HG03565 (cell line): ENCODE measurements around the gene REXO4.
"Not testable (repeated sequence)": the region's sequence is repeated elsewhere in the genome, so short reads cannot be mapped to it uniquely, and the experiment has no call there.

Source experiments
- ATAC-seq: cut with Tn5 transposase; IDR thresholded peaks from one replicate; pipeline ENCODE4 v1.9.1; 2021; ENCODE audit warnings: mild to moderate bottlenecking, moderate library complexity; ENCODE audit not compliant: unreplicated experiment

Gene REXO4

DNA sequence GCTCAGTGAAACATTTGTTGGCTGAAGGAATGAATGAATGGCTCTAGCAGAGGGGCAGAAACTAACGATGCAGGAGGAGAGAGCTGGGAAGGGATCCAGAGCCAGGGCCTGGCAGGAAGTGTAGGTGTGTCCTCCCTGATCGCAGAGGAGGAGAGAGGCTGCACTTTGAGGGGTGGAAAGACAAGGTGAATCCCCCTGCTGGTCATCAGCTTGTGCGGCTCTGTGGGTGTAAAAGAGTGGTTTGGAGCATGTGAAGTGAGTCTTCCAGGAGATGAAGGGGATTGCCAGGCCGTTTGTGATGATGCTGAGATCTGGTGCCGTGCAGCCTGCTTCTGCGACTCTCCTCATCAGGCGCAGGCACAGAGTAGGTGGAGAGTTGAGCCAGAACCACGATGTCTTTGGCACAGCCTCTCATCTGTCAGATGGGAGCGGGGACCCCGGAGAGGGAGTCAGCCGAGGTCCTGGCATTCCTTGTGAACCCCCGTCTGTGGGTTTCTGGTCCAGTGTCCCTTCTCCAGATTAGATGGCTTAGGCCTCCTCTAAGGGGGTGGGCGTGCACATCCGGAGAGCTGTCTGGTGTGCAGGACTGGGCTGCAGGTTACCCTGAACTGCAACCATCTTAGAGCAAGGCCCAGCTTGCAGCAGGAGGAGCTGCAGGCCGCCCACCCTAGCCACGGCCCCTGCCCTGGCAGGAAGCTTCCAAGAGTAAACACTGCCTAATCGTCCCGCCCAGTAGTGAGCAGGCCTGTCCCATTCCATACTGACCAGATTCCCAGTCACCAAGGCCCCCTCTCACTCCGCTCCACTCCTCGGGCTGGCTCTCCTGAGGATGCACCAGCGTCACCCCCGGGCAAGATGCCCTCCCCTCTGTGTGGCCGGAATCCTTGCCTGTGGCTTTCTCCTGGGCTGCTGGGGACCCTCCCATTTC, 4.1 kb upstream of the REXO4 start, which contains the start of gene ADAMTS13:
TSS of gene ADAMTS13 (plus strand) at position 753 of the 928 bp plus-strand sequence. CDS start at position 830, 77 bp downstream.
- ATAC-seq: no peak

DNA sequence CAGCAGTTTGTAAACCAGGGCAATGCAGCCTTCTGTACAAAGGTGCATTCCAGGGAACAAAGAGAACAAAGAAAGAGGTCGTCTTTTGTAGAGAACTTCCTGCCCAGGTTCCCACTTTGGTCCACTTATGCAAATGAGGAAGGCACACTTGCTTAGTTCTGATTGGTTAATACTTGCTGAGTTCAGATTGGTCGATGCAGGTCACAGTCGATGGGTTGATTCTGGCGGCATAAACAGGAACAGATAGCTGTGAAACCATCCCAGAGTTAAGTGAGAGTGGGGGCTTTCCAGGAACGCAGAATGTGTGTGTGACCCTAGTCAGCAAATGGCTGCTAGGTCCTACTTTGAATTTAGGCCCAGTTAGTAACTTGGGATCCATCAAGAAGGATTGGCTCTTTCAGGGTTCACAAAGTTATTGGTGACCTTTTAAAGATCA, 2.6 kb upstream of the REXO4 start:
- no peak for ATAC-seq

DNA sequence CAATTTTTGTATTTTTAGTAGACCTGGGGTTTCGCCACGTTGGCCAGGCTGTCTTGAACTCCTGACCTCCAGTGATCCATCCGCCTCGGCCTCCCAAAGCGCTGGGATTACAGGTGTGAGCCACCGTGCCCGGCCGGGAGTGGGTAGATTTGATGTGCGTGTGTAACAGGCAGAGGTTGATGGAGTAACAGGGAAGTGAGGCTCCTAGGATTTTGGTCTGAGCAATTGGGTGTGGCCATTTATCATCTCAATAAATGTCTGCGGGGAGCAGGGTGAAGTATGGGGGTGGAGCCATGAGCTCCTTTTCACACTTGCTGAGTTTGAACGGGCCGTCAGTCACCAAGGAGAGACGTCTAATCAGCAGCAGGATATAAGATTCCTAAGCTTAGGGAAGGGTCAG, 1.2 kb upstream of the REXO4 start:
- no peak for ATAC-seq

DNA sequence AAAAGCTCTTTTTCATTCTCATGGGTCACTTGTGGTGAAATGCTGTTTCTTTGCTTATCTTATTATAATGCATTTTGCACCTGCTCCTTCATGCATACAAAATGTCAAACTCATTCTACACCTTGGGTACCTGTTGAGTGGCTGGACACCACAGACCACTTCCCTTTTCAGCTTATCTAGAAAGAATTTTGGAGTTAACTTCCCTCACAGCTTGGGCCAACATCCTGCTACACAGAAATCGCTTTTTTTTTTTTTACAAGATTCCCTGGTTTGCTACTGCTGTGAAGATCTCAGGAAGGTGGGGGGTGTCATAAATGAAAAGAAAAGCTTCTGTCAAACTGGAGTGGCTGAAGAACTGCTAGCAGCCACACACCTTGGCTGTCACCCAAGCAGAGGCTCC, 2.6 kb downstream of the REXO4 start:
- ATAC-seq: no peak

DNA sequence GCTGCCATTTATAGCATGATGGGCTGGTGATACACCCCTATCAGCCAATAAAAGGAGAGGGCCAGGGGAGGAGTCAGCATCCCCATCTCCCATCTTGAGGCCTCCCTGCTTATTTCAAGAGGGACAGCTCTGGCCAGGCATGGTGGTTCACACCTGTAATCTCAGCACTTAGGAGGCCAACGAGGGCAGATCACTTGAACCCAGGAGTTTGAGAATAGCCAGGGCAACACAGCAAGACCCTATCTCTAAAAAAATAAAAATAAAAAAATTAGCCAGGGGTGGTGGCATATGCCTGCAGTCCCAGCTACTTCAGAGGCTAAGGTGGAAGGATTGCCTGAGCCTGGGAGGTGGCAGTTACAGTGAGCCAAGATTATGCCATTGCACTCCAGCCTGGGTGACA, 9.8 kb downstream of the REXO4 start:
- no peak for ATAC-seq

DNA sequence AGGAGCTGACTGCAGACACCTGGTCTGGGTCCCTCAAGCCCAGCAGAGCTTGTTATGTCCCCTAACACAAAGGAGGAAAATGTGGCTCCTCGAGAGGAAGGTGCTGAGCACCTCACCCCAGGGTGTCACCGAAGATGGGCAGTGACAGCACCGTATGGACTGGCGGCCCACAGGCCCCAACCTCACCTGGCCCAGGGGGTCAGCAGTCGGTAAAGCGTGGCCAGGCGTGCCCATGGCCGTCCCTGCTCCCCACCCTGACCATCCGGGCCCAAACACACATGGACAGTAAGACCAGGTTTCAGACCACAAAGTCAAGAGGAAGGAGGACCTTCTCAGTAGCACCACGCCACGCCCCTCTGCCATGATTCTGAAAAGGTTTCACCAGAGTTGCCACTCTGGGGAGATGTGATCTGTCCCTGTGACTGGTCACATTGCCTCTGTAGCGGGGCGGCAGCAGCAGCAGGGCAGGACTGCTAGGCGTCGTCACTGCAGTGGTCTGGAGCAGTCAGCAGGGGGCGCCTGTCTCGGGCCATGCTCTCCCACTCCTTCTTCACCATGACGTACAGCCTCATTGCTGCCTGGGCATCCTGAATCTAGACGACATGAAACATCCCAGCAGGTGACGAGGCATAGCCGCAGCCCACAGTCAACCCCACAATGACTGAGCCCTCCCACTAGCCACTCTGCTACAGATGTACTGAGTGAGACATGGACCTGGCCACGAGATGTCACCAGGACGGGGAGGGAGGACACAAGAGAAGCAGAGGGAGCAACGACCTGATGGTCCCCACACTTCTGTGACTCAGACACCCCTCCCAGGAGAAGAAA, 11.1 kb downstream of the REXO4 start:
- no peak for ATAC-seq

DNA sequence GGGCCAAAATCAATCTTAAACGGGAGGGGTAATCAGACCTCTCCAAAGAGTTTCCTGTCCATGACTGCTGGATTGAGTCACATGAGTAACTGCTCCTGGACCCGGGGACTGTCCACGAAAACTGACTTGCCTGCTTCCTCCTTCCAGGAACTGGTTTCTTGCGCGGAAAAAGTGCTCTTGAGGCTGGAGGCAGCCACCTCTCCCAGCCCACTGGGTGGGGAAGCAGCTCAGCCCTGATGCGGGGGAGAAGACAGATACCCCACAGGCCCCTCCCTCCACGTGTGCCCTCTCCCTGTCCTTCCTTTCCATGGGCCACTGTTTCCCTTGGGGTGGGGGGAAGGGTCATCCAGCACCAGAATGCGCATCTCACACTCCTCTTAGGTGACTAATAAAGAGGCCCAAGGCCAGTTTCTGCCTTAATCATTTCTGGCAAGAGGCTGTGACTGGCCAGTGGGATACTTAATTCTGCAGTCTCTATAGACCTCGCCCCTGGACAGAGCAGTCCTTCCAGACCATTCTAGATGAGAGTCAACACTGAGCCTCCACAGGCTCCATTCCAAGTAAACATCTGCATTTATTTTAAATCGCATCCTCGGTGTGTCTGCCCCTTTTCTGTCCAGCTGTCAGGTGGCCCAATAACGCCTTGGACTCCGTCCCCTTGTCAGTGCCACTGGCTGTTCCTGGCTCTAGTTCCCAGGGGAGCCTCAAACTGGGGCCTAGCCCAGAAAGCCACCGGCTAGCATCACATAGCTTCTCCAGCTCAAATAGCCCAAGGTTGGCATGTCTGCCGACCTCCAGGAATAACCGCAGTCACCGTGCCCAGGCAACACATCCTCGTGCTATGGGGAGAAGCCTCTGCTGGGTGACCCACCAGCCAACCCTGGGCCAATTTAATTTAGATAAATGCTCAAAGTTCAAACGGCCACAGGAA, 12.0 kb downstream of the REXO4 start:
- no peak for ATAC-seq

DNA sequence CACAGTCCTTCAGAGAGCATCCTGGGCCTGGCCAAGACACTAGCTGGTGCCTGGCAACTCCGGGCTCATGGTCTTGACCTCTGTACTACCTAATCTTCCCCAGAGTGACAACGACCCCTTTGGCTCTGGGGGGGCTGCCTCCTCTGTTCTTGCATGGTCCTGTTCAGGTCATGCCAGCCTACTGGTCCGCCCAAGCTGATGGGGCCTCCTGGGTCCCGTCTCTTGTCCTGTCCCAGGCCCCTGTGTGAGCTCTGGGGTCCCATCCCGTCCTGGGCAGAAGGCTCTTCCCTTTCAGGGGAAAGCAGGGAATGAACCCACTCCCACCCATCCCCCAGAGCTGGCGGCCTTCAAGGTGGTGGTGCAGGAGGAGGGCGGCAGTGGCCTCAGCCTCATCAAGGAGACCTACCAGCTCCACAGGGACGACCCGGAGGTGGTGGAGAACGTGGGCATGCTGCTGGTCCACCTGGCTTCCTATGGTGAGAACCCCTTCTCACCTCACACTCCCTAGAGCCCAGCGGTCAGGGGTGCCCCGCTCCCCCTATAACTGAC, 13.3 kb downstream of the REXO4 start:
- ATAC-seq: no peak

DNA sequence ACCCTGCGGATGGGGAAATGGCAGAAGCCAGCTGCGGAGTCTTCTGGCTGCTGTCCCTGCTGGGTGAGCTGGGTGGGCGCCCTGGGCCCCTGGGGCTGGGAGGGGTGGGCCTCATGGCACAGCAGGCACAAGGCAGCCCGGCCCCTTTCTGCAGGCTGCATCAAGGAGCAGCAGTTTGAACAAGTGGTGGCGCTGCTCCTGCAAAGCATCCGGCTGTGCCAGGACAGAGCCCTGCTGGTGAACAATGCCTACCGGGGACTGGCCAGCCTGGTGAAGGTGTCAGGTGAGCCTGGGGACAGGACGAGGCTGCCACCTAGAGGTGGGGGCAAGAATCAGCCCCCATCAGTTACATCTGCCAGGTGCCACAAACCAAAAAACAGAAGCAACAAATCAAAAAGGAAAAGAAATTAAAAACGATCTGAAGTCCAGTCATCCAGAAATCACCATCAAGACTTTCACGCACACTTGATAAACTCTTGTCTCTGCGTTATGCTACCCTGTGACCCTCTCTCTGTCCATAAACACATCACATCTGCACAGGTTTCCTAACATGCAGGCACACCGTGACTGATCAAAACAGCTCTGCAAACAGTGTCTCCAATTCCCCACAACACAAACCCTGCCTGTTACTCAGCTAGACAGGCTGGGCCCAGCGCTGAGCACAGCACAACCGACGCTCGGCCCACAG, 13.9 kb downstream of the REXO4 start:
- ATAC-seq: no peak

DNA sequence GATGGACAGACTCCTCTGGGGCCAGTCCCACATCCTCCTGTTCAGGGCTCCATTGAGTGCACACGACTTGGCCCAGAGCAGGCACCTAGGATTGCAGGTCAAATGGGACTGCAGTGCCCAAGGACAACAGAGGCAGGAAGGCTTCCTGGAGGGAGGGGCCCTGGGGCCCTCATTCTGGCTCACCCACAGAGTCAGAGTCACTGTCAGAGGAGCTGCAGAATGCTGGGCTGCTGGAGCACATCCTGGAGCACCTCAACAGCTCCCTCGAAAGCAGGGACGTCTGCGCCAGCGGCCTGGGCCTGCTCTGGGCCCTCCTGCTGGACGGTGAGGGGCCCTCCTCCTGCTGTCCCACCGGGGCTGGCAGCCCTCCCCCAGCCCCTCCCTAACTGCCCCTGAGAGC, 15.1 kb downstream of the REXO4 start:
- ATAC-seq: no peak

DNA sequence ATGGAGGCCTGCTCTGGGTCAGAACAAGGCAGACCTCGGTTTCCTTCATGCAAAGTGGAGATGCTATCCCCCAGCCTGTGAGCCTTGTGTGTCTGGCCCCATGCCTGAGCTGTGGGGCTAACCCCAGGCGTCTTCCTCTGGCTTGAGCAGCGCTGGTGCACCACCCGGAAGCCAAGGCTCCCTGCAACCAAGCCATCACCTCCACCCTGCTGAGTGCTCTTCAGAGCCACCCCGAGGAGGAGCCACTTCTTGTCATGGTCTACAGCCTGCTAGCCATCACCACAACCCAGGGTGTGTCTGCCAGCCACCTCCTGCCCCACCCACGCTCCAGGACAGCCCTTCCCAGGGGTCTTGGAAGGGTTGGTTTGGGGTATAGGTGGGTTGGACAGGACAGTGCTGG, 16.2 kb downstream of the REXO4 start:
- no peak for ATAC-seq

DNA sequence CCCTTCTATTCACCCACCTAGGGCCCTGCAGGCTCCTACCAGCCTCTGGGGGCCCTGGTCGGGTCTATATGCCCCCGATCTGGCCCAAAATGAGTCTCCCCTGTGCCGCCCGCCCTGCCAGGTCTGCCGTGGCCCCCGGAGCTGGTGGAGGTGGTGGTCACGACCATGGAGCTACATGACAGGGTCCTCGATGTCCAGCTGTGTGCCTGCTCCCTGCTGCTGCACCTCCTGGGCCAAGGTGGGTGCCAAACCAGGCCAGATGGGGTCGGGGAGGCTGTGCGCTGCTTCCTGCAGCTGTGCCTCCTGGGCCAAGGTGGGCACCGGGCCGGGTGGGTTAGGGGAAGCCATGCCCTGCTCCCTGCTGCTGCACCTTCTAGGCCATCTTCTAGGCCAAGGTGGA, 17.5 kb downstream of the REXO4 start:
- ATAC-seq: no peak

DNA sequence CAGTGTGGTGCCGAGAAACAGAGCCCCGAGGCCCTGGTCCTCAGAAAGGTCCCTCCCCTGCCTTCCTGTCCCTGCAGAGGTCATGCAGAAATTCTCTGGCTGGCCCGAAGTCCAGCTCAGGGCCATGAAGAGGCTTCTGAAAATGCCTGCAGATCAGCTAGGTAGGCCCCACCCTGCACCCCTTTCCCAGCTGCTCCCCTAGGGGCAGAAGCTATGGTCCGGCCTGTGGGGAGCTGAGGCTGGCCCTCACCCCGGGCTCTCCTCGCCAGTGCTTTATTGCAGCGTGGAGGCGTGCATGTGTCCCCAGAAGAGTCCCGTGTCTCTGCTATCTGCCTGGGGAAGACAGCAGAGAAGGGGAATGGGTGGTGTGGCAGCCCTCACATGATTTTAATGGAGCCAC, 19.9 kb downstream of the REXO4 start:
- ATAC-seq: no peak

DNA sequence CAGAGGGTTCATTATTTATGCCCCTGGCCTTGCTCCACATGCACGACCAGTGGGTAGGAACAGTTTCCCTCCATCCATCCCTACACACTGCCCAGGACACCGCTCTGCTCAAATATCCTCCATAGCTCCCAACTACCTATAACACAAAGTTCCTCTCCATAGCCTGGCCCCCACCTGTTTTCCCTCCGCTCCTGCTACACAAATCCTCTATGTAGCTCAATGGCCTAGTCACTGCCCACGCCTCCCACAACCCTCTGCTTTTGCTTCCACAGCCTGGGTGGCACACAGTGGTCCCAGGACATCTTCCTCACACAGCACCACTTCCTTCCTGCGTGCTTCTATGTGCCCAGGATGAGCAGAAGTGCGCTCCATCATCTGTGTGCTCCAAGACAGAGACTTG, 20.4 kb downstream of the REXO4 start:
- no peak for ATAC-seq

DNA sequence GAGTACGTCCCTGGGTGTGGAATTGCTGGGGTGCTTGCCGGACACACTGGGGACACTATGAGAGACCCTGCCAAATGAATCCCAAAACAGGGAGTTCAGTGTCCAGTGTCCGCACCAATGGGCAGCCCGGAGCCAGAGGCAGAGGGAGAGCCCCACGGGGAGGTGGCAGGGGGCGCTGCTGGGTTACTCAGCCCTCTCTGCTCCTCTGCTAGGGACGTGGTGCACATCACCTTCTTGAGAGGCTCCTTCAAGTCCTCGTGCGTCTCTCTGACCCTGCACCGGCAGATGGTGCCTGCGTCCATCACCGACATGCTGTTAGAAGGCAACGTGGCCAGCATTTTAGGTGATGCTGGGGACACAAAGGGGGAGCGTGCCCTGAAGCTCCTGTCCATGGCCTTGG, 20.9 kb downstream of the REXO4 start:
- ATAC-seq: no peak

DNA sequence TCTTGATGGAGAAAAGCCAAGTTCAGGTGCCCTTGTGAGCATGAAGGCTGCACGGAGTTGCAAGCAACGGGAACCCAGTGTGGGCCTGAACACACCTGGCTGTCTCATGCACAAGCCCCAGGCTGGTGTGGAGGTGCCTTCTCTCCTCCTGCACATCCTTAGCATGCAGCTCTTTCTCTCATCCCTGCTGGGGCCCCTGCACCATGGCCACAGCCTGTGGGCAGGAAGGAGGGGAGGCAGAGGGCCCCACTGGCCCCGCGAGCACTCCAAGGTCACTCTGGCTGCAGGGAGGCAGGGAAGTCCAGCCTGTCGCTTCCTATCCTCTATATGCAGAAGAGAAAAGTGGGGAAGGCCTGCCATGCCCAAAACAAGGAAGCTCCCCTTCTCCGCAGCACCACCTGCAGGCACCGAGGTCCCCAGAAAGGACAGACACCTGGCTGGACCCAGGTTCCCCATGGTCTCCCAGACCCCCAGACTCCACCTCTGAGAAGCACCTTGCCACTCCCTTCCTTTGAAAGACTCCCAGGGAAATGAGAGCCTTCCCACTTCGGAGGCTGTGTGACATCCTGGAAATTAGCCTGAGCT, 23.0 kb downstream of the REXO4 start:
- no peak for ATAC-seq

DNA sequence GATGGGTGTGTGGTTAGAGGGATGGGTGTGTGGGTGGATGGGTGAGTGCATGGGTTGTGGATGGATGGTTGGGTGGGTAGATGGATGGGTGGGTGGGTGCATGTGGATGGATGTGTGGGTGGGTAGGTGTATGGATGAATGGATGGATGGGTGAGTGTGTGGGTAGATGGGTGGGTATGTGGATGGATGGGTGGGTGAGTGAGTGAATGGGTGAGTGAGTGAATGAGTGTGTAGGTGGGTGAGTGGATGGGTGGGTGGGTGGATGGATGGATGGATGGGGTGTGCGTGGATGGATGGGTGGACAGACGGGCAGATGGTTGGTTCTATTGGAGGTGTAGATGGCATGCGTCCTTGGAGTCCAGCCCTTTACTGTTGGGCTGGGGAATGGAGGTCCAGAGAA, 24.4 kb downstream of the REXO4 start:
- no peak for ATAC-seq

DNA sequence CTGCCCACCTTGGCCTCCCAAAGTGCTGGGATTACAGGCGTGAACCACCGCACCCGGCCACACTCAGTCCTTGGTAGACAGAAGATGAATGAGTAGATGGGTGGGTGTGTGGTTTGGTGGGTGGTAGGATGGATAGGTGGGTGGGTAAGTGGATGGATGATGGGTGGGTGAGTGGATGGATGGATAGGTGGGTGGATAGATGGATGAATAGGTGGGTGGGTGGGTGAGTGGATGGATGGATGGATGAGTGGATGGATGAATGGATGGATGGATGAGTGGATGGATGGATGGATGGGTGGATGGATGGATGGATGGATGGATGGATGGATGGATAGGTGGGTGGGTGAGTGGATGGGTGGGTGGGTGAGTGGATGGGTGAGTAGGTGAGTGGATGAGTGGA, 25.5 kb downstream of the REXO4 start:
- ATAC-seq: not testable (repeated sequence)

DNA sequence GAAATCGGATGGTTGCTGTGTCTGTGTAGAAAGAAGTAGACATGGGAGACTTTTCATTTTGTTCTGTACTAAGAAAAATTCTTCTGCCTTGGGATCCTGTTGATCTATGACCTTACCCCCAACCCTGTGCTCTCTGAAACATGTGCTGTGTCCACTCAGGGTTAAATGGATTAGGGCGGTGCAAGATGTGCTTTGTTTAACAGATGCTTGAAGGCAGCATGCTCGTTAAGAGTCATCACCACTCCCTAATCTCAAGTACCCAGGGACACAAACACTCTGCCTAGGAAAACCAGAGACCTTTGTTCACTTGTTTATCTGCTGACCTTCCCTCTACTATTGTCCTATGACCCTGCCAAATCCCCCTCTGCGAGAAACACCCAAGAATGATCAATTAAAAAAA, 26.4 kb downstream of the REXO4 start:
- not testable (repeated sequence) for ATAC-seq

DNA sequence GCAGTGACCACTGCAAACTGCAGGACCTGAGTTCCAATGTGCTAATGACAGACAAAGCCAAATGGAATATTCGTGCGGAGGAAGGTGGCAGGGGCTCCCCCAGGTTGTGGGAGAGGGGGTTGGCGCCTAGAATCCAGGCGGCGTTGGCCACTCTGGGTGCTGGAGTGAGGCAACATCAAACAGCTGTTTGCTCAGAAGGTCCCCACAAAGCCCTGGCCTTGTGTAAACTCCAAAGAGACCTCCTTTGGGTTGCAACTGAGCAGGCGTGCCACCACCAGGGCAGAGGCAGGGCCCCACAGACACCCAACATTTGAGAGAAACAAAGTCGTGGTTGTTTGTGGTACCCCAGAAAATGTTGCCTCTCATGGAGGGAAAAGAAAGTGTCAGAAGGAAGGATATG, 27.1 kb downstream of the REXO4 start:
- no peak for ATAC-seq
